GM10248 (cell line): ENCODE results near the gene MLF2.

Source experiments
- CTCF ChIA-PET: fragments of 300-600 bp; sonication (Branson Sonifier 250); formaldehyde crosslinking; extraction: SDS; loops from one replicate; lab custom pipeline; 2021; ENCODE audit warnings: antibody characterized with exemption; lab: Yijun Ruan, JAX
- POLR2A ChIA-PET: fragments of 350-650 bp; sonication (Branson Sonifier 250); formaldehyde crosslinking; extraction: SDS; loops from one replicate; lab custom pipeline; 2020; ENCODE audit warnings: antibody characterized with exemption; lab: Yijun Ruan, JAX
- DNase-seq: peaks from one replicate; pipeline ENCODE4 v3.0.0; 2012; ENCODE audit errors: extremely low spot score
- TF ChIP-seq, protein P1 (sequence below): IDR thresholded peaks from 2 replicates; pipeline ENCODE4 v1.5.1; 2012; ENCODE audit warnings: mild to moderate bottlenecking, low read depth; ENCODE audit errors: extremely low read depth, missing control alignments, control extremely low read depth

Gene MLF2

DNA sequence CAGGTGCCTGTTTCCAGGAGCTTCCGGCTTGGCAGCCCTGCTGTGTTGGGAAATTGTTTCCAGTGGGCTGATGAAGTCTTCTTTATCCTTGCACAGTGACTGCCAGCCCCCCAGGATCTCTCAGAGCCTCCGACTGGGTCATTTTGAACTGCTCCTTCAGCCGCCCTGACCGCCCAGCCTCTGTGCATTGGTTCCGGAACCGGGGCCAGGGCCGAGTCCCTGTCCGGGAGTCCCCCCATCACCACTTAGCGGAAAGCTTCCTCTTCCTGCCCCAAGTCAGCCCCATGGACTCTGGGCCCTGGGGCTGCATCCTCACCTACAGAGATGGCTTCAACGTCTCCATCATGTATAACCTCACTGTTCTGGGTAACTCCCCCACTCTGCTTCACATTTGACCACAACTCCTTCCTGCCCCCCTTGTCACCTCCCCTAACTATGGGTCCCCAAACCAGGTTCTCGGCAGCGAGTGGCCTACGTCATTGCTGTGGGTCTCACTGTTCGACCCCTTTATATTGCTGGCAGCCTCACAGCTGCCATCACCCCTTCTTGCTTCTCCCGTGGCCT is 21.6 kb upstream of the MLF2 start:
- POLR2A ChIA-PET = interaction anchor here (0.6 kb wide), 1 partner anchor 13 kb away, joined by 3 read pairs; no protein-coding TSS in a partner anchor
- no peak for DNase-seq
- CTCF ChIA-PET = interaction anchor here (0.9 to 9.3 kb wide), 4 partner anchors 6 to 22 kb away, joined by 3 to 117 read pairs (median 36); partner anchors contain the start of genes LAG3, MLF2 and PTMS
- TF ChIP-seq, protein P1, sequence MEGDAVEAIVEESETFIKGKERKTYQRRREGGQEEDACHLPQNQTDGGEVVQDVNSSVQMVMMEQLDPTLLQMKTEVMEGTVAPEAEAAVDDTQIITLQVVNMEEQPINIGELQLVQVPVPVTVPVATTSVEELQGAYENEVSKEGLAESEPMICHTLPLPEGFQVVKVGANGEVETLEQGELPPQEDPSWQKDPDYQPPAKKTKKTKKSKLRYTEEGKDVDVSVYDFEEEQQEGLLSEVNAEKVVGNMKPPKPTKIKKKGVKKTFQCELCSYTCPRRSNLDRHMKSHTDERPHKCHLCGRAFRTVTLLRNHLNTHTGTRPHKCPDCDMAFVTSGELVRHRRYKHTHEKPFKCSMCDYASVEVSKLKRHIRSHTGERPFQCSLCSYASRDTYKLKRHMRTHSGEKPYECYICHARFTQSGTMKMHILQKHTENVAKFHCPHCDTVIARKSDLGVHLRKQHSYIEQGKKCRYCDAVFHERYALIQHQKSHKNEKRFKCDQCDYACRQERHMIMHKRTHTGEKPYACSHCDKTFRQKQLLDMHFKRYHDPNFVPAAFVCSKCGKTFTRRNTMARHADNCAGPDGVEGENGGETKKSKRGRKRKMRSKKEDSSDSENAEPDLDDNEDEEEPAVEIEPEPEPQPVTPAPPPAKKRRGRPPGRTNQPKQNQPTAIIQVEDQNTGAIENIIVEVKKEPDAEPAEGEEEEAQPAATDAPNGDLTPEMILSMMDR = no peak

DNA sequence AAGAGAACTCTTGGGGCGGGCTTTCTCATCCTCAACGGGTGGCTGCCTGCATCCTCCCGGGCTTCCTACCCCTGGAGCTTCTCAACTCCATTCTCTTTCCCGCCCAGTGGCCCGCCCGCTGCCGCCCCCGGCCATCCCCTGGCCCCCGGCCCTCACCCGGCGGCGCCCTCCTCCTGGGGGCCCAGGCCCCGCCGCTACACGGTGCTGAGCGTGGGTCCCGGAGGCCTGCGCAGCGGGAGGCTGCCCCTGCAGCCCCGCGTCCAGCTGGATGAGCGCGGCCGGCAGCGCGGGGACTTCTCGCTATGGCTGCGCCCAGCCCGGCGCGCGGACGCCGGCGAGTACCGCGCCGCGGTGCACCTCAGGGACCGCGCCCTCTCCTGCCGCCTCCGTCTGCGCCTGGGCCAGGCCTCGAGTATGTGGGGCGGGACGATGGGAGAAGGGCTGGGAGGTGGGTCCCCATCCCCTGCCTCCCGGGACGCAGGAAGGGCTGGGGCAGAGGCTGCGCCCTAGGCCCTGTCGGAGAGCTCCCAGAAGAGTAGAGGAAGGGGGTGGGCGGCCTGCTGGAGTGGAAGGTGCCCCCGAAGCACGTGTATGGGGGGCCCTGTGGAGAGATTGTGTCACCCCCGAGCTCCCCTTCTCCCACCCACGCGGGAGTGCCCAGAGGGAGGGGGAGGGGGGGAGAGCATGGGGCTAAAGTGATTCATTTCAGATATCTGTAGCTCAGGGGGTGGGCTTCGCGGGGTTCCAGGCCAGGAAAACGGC is 20.8 kb upstream of the MLF2 start:
- DNase-seq = no peak
- CTCF ChIA-PET = interaction anchor here (1.9 to 9.3 kb wide), 3 partner anchors 5 to 21 kb away, joined by 7 to 117 read pairs (median 64); partner anchors contain the start of genes LAG3, MLF2 and PTMS
- POLR2A ChIA-PET = no interaction called here
- TF ChIP-seq, protein P1 = no peak

DNA sequence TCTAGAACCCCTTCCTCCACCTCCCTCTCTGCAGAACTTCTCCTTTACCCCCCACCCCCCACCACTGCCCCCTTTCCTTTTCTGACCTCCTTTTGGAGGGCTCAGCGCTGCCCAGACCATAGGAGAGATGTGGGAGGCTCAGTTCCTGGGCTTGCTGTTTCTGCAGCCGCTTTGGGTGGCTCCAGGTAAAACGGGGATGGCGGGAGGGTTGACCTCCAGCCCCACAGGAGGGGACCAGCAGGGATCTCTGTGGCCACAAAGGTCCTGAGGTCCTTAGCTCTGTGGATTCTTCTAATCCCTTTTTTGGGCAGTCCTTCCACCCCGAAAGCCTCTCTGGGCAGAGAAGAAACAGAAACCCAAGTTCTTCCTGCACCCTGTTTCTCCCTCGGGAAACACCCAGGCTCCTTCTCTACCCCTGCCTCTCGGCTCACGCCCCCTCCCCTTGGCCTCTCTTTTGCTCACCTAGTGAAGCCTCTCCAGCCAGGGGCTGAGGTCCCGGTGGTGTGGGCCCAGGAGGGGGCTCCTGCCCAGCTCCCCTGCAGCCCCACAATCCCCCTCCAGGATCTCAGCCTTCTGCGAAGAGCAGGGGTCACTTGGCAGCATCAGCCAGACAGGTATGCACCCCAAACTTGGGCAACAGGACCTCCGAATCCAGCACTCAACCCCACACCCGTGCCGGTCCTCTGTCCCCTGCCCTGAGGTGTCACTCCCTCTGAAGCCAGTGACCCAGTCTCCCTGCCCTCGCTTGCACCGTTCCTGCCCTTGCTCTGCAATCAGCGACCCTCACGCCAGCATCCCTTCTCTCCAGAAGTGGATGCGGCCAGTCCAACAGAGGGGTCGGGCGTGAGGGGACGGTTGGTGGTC is 20.0 kb upstream of the MLF2 start:
- POLR2A ChIA-PET = no interaction called here
- DNase-seq = peak; percentile 54
- CTCF ChIA-PET = interaction anchor here (0.6 to 3.6 kb wide), 4 partner anchors 10 to 61 kb away, joined by 3 to 33 read pairs (median 5); partner anchors contain the start of gene MLF2
- TF ChIP-seq, protein P1 = no peak

DNA sequence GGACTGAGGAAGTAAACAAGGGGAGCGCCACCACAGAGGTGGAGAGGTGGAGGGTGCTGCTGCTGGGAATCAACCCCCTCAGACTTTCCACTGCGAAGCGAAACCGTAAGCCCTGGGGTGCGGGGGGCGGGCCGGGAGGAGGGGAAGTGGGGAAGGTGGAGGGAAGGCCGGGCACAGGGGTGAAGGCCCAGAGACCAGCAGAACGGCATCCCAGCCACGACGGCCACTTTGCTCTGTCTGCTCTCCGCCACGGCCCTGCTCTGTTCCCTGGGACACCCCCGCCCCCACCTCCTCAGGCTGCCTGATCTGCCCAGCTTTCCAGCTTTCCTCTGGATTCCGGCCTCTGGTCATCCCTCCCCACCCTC is 19.4 kb upstream of the MLF2 start, which contains the start of gene LAG3:
Gene LAG3 (plus strand): TSS at position 190 of the 365 bp plus-strand sequence. CDS start 333 bp downstream, outside the sequence.
- ChIA-PET CTCF (interaction anchor here (0.6 to 8.0 kb wide), 8 partner anchors 6 to 62 kb away, joined by 3 to 117 read pairs (median 3); partner anchors contain the start of gene MLF2), POLR2A (interaction anchor here (0.6 to 1.4 kb wide), 2 partner anchors 95 to 238 kb away, joined by 3 to 10 read pairs; partner anchors contain the start of gene TPI1)
- DNase-seq = peak; percentile 67
- TF ChIP-seq, protein P1 = no peak

DNA sequence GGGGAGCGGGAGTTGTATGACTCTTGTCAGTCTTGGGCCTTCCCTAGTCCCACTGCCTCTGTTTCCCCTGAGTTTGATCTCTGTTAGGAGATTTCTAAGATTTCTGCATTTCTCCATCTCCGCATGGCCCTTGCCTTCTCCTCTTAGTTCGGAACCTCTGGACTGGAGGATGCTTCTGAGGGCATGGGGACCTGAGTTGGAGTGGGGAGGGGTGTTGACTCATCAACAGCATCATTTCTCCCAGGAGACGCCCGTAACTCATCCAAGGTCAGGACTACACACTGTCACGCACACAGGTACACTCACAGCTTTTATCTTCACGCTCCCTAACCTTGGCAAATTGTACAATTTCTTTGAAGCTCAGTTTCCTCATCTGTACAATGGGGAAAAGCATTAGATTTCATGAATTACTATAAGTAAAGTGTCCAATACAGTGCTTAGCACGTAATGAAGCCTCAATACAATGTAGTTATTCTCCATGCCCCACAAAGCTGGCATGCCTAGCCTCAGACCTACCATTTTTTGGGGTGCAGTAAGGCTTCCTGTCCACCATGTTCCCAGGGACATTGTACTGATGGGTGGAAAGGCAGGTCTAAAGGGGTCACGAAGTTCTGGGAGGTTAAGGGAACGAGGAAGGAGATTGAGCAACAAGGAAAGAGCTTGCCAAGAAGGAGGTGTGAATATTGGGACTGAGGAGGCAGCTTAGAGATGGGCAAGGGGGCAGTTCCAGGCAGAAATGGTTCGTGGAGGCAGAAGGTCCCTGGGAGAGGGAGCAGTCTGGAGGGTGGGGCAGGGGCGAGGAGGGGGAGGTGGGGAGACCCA is 18.8 kb upstream of the MLF2 start:
- DNase-seq = no peak
- TF ChIP-seq, protein P1 = no peak
- CTCF ChIA-PET = interaction anchor here (0.9 to 8.0 kb wide), 9 partner anchors 7 to 61 kb away, joined by 3 to 117 read pairs (median 3); partner anchors contain the start of gene MLF2
- POLR2A ChIA-PET = interaction anchor here (0.6 to 1.4 kb wide), 3 partner anchors 82 to 238 kb away, joined by 3 to 10 read pairs (median 6); partner anchors contain the start of genes TPI1 and ZNF384
